ENCODE measurements around the gene HOXD9. TPM values are rescaled to one million over a fixed set of nuclear protein-coding genes. Genes with fewer than 3 reads are reported as not detected.

The HOXD9 gene
- polyA plus RNA-seq, 3 donors, result 87.5 to 104 (median 88.6) TPM

- DNase-seq, result no peak
Observed at GRCh38 chr2:176134035-176134434, 11.5 kb downstream of the HOXD9 start.

DNA sequence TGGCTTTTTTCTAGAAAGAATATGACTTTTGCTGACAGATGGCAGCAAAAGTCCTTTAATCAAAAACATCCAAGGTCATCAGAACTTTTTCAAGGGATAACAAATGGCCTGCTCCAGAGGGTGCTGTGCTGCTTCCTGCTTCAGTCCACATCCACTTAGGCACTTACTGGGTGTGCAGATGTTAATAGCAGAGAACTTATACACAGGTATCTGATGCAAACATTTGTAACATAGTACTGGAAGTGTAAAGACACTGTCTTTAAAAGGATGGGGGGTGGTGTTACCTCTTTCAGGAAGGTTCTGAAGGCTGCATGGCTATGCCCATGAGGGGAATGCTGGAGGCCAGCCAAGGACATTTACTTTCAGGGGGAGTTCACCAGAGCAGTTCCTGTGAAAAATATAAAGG lies 12.5 kb downstream of the HOXD9 start:
- DNase-seq, result peak; percentile 82

DNA sequence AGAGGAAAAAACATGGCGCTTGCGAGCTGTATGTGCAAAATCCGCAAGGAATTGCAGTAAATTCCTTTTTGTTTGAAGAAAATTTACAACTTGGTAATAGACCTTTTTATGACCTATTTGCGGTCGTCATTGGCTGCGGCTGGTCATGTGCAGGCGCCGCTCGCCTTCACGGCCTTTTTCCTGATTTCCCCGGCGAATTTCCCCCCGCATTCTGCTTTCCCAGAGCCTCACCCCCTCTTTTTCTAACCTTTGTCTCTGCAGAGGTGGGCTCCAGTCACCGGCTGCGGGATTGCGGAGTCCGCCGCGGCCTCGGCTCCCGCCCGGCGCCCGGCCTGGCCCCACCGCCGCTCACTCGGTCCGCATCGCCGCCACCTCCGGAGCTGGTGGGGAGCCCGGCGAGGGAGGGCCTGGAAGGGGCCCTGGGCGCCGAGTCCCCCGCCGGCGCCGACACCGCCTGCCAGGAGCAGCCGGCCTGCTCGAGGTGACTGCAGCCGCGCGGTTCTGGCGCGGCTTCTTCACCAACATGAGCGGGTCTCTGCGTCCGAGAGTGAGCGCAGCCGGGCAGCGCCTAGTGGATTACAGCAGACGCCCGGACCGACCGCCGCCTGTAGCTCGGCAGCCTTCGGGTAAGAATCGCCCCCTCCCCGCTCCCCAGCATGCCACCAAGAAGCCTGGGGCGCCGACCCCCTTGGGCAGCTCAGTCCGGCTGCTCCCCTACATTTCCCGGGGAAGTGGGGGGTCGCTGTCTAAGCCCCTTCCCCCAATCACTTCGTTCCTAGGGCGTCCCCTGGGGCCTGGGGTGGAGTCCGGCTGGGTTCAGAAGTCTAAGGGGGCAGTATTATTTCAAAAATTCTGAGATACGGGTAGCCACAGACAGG lies 14.1 kb downstream of the HOXD9 start:
- DNase-seq, result peak; percentile 91

DNA sequence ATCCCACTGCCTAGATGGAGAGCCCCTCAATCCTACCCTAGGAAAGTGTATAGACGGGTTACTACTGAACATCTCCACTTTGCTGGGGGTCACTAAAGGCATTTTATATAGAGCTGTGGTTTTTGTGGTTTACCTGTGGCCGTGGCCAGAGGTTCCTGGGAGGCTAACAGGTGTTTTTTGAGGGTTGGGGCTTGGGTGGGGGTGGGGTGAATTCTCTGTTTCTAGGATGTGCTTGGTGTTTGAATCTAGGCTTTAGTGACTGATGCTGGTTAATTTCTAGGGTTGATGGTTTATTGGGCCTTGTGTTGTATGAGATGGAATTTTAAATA lies 14.7 kb downstream of the HOXD9 start:
- no peak for DNase-seq

DNA sequence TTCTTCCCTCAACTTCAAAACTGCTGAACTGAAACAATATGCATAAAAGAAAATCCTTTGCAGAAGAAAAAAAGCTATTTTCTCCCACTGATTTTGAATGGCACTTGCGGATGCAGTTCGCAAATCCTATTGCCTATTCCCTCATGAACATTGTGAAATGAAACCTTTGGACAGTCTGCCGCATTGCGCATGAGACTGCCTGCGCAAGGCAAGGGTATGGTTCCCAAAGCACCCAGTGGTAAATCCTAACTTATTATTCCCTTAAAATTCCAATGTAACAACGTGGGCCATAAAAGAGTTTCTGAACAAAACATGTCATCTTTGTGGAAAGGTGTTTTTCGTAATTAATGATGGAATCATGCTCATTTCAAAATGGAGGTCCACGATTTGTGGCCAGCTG lies 15.4 kb downstream of the HOXD9 start:
- no peak for DNase-seq

DNA sequence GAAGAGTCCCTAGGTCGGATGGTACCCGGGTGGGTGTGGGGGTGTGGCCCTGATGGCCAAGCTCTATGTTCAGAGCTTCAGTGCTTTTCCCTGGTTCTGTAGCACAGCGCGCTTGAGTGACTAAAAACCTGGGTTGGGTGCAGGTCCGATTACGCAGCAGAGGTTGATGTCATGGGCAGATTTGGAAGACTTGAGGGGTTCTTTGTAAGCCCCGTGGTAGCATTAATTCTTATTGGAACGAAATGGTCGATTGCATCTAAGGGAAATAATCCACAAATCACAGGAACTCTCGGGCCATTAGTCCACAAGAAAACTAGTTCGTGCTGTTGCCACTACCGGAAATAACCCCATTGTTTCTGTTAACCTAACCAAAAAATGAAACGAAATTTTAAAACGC lies 16.0 kb downstream of the HOXD9 start:
- peak; percentile 80 for DNase-seq

- no peak for DNase-seq
Observed at GRCh38 chr2:176138923-176139660, 16.6 kb downstream of the HOXD9 start.

GRCh38 chr2:176139661-176140512 lies 17.4 kb downstream of the HOXD9 start:
- no peak for DNase-seq

DNA sequence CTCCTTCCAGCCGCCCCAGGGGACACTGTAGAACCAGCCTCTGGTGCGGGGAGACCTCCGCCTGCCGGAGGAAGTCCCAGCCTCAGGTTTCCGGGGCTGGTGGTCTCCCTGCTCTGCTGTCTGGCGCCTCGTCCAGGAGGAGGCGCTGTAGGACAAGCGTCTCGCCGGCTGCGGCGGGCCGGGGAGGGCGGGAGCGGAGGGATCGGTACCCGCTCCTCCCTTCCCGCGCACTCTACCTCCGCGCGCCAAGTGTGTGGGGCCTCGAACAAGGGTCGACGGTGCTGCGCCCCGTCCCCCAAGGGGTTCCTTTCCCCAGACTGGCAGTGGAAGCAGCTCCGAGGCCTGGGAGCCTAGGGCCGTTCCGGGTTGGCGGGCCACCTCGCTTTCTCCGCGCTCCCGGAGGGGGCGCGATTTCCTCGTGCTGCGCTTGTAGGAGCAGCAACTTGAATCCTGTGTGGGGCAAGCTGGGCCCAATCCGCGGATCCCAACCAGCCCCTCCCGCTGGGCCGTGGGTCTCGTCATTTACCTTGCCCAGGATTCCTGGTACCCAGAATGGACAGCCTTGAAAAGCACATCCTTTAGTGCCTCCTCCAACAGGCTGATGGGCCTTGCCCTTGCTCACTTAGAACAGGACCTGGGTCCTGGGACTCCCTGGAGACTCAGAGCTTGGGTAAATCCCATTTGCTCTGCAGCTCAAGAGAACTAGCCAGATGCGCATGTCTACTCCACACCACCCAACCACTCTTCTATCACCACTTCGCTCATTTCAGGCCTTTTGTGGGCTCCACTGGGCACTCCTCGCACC lies 18.2 kb downstream of the HOXD9 start:
- DNase-seq, result peak; percentile 91

GRCh38 chr2:176142281-176142680 lies 19.8 kb downstream of the HOXD9 start:
- no peak for DNase-seq

DNA sequence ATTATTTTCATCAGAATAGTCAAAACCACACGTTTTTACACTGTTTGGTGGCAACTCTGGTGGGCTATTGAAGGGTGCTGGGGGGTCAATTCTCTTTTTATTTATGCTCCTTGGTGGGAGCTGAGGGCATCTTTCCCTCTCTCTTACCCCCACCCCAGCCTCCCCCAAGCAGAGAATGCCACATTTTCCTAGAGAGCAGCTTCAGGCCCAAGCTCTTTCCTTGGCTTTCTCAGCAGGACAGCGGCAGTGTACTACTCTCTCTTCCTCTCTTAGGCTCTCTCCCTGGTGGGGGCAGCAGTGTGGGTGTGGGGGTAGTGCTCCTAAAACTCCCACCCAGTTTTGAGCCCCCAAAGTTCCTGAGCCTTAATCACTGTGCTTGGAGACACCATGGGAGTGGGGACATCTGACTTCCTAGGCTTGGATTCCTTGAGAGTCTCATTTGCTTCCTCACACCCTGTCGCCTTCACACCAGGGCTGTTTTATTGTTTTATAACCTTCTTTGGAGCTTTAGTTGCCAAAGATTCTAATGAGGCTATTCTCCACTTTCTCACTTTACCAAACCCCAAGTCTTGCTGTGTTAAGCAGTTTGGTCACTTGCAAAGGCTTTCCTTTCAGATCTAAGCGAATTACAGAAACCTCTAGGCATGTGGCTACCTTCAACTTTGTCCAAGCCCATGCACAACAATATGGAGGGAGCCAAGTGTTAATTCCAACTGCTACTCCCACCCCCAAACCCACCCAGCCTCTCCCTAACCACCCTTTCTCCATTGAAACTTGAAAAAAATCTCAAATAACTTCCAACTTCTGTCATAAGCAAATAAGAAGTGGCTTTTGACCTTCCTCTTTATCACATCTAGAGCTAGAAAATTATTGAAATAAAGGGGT lies 22.8 kb downstream of the HOXD9 start:
- DNase-seq, result no peak

DNA sequence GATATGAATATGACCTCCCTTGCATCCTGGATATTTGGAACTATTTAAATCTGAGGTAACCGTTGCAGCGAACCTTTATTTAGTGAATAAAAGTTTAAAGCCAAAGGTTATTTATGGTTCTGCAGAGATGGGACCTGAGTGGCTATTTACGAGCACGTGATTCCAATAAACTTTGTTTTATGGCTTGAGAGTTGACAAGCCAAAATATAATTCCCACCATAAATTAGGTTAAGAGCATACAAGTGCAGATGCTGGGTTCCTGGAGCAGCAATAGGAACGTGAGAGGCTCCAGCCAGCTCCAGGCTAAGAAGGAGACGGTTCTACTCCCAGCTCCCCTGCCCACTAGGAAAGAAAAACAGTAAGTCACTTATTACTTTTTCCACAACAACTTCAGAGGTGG lies 23.6 kb downstream of the HOXD9 start:
- DNase-seq, result peak; percentile 86

DNA sequence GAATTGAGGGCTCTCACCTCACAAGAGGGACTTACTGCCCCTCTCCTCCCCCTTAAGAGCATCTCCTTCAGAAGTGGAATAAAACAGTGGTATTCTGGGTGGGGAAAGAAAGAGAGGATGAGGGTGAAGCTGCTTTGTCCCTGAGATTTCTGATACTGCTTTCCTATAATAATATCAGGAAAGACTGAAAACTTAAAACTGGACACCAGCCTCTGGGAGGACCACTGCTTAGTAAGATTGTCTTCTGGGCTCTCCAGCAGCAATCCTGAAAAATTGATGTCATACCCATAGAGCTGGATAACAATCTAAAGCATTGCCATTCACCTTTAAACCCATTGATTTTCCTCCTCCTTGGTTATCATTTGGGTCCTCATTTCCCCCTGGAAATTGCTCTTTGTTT lies 24.1 kb downstream of the HOXD9 start:
- DNase-seq, result no peak

DNA sequence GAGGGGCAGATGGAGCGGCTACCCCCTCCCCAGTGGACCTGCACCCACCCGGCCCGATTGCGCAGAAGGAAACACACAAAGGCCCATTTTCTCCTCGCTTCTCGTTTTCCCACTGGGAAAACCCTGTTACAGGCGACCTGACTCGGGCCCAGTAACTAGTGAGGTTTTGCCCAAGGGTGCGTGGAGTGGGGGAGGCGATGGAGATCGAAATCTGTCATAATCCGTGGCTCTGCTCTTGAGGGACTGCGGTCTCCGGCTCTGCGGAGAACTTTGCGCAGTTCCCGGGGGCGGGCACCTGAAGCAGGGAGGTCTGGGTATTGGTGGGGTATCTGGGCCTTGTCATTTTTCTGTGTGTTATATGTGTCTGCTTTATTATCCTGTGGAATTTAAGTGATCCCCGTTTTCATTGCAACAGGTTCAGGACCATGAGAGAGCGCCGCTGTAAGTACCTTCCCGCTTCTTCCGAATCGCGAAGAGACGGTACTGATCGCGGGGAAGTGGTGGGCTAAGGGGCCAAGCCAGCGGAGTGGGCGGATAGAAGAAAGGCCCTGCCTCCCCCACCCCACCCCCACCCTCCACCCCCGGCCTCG lies 24.8 kb downstream of the HOXD9 start:
- no peak for DNase-seq

GRCh38 chr2:176147800-176148496 lies 25.4 kb downstream of the HOXD9 start:
- DNase-seq, result no peak

DNA sequence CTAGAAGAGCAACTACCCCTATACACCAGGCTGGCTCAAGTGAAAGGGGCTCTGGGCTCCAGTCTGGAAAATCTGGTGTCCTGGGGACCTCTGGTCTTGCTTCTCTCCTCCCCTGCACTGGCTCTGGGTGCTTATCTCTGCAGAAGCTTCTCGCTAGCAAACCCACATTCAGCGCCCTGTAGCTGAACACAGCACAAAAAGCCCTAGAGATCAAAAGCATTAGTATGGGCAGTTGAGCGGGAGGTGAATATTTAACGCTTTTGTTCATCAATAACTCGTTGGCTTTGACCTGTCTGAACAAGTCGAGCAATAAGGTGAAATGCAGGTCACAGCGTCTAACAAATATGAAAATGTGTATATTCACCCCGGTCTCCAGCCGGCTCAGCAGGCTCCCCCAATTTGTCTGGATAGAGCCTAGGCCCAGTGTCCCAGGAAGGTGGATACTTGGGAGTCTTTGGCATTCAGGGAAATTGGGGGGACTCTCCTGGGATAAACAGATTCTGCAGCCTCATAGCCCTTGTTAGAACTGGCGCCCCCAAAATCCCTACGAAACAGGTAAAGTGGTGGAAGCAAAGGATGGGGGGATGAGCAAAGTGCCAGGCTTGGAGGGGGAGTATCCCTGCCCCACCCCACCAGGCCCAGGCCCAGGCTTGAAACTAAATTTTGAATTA lies 26.4 kb downstream of the HOXD9 start:
- DNase-seq, result no peak

DNA sequence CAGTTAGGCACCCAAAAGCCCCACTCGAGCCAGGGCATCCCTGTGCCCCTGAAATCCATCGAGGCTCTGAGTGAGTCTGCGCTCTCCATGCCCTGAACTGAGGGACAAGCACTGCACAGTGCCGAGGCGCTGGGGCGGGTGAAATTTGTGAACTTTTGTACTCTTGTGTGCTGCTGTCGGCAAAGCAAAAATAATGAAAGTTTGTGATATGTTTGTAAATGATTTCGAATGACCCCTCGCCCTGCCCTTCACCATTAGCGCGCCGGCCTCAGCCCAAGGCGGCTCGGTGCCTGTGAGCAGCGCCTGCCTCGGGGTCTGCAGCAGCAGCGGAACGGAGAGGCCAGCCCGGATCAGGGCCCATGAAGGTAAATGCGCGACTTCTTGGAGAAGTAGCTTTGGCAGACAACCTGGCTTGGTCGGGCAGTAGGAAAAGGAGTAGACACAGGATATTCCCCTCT lies 27.0 kb downstream of the HOXD9 start:
- DNase-seq, result no peak

DNA sequence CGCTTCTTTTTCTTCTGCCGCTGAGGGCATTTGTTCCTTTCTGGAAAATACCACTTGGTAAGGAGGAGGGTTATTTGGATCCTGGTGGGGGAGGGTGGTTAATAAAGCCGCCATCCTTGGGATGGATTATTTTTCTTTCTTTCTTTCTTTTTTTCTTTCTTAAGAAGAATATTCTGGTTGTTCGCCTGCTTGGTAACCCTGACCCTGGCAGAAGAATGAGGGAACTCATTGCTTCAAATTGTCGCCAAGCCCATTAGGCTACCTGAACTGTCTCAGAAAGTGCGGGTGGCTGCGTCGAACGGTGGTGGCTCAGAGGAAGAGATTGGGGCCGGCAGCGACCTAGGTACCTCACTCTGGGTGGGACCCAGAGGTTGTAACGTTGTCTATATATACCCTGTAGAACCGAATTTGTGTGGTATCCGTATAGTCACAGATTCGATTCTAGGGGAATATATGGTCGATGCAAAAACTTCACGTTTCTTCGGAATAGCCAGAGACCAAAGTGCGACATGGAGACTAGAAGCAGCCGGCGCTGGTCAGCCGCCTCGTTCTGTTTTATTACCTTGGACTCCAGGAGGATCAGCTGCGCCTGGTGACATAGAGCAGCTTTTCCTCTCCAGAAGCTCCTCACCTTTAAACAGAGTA lies 27.5 kb downstream of the HOXD9 start:
- DNase-seq, result no peak

Data from renal pelvis (tissue), 4 donors.